NT2/D1 (cell line): Measurements from ENCODE around the gene IL15RA.

Experiments
- SUZ12 ChIP-seq: IDR thresholded peaks from 2 replicates; pipeline ENCODE4 v1.6.1; 2011; ENCODE audit not compliant: insufficient read length, insufficient read depth; ENCODE audit errors: extremely low read depth
- ZNF274 ChIP-seq: IDR thresholded peaks from 2 replicates; pipeline ENCODE4 v1.6.1; 2011; ENCODE audit warnings: mild to moderate bottlenecking, low read depth, low read length

DNA sequence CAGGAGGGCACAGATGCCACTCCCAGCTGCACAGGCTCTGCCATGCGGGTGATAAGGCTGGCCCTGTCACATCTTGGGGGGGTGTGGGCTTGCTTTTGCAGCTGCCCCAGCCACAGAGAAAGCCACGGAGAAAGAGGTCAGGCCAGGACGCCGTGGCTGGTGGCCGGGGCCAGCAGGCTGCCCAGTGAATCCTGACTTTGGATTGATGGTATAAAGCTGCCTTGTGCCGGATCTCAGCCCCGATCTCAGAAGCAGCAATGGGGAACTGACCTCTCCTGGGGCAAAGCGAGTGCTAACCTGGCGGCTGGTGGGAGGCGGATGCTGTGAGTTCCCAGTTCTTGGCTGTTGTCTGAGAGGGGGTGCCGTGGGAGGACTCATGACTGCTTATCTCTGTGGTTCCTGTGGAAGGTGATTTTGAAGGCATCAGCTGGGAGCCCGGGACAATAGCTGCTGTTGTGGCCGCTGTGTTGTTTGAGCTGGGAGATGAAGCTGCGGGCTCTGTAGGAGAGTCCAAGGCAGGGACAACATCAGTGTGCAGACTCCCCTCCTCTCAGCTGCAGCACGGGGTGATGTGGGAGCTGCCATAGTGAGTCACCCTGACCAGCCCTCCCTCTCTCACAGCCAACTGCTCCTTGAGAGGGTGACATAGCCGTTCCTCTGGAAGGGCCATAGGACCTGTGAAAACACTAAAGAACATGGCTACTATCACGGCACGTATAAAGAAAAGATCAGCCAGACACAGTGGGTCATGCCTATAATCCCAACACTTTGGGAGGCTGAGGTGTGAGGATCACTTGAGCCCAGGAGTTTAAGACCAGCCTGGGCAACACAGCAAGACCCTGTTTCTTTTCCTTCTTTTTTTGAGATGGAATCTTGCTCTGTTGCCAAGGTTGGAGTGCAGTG, 17.0 kb downstream of the IL15RA start:
- no peak for TF ChIP-seq ZNF274
- no peak for TF ChIP-seq SUZ12
